HCT116 (cell line): ENCODE results near the gene GBF1. TPM values are rescaled to one million over a fixed set of nuclear protein-coding genes. Genes with fewer than 3 reads are reported as not detected.

ENCODE experiments used
- ATAC-seq: fragments of 200-7000 bp; cut with Tn5 transposase; 2 replicates; pipeline ENCODE4 v1.9.1; 2020; ENCODE audit warnings: mild to moderate bottlenecking, moderate library complexity
- BruUV-seq: library from RNA; stranded (reverse); fragments of 400-500 nt; replicated peaks from 2 replicates; lab custom pipeline; 2021; lab: Mats Ljungman, UMichigan
- CTCF ChIA-PET: fragments of 300-600 bp; sonication (Branson Sonifier 250); formaldehyde crosslinking; loops from one replicate; lab custom pipeline; 2021; ENCODE audit warnings: antibody characterized with exemption; lab: Charles Lee
- POLR2A ChIA-PET: fragments of 300-600, 350-600 bp; sonication (Branson Sonifier 250); formaldehyde crosslinking; loops from one replicate; lab custom pipeline; 2021; ENCODE audit warnings: antibody characterized with exemption; lab: Charles Lee
- RAD21 ChIA-PET, 2 experiments: fragments of 300-600 bp; sonication (Branson Sonifier 250); formaldehyde crosslinking; loops; one replicate each; lab custom pipeline; 2023; ENCODE audit warnings: low total read pairs in 2 of 2; ENCODE audit not compliant: uncharacterized antibody in 2 of 2, unreplicated experiment in 2 of 2, low non-redundant PET in 1 of 2; lab: Charles Lee
- DNase-seq: peaks from one replicate; pipeline ENCODE4 v3.0.0-alpha.2; 2010; ENCODE audit warnings: low read depth, low spot score
- H2AFZ ChIP-seq: fragments of 200-600 bp; shearing (Covaris generic), sonication (generic); 2 replicates; pipeline ENCODE4 v1.6.1; 2017; ENCODE audit warnings: low read depth, mixed run types, mixed read lengths, antibody characterized with exemption, low read length; ENCODE audit not compliant: poor library complexity, severe bottlenecking
- H3K27ac ChIP-seq: 2 replicates; pipeline ENCODE4 v1.5.1; 2012; ENCODE audit warnings: low read depth, low read length
- H3K27me3 ChIP-seq: fragments of 200-600 bp; sonication (generic); 2 replicates; pipeline ENCODE4 v1.6.1; 2016; ENCODE audit warnings: mixed run types, low read length, mixed read lengths; ENCODE audit not compliant: insufficient read depth
- H3K36me3 ChIP-seq, 2 experiments: fragments of 200-500 bp in 1 of 2; fragments of 200-600 bp in 1 of 2; sonication (Bioruptor generic) in 1 of 2; sonication (generic) in 1 of 2; 2 replicates each; pipeline versions ENCODE4 v1.5.1 to v1.6.1; 2014 to 2016; ENCODE audit warnings: low read length in 2 of 2, inconsistent platforms in 1 of 2, mixed read lengths in 1 of 2, mixed run types in 1 of 2; ENCODE audit not compliant: insufficient read depth in 2 of 2, control insufficient read depth in 1 of 2
- H3K4me1 ChIP-seq, 2 experiments: fragments of 200-600 bp in 1 of 2; sonication (generic) in 1 of 2; 2 replicates each; pipeline versions ENCODE4 v1.5.1 to v1.6.1; 2012 to 2017; ENCODE audit warnings: low read length in 2 of 2, inconsistent platforms in 1 of 2, mild to moderate bottlenecking in 1 of 2, mixed read lengths in 1 of 2, mixed run types in 1 of 2, moderate library complexity in 1 of 2; ENCODE audit not compliant: insufficient read depth in 2 of 2, control insufficient read depth in 1 of 2
- H3K4me2 ChIP-seq: fragments of 200-600 bp; sonication (generic); 2 replicates; pipeline ENCODE4 v1.6.1; 2017; ENCODE audit warnings: mixed run types, low read length, mixed read lengths
- H3K4me3 ChIP-seq, 2 experiments: fragments of 200-600 bp in 1 of 2; sonication (generic) in 1 of 2; replicated peaks in 1 of 2; 2 replicates each; pipeline ENCODE4 v1.5.1; 2011 to 2016; ENCODE audit warnings: low read length in 2 of 2, control low read depth in 1 of 2, low read depth in 1 of 2, mild to moderate bottlenecking in 1 of 2, mixed read lengths in 1 of 2, mixed run types in 1 of 2
- H3K79me2 ChIP-seq: fragments of 200-600 bp; sonication (generic); 2 replicates; pipeline ENCODE4 v1.6.1; 2017; ENCODE audit warnings: mild to moderate bottlenecking, mixed run types, low read length, moderate library complexity, mixed read lengths; ENCODE audit not compliant: insufficient read depth
- H3K9ac ChIP-seq: fragments of 200-600 bp; sonication (generic); 2 replicates; pipeline ENCODE4 v1.6.1; 2016; ENCODE audit warnings: low read length, mixed read lengths
- H3K9me2 ChIP-seq: fragments of 200-600 bp; sonication (generic), shearing (Covaris generic); 2 replicates; pipeline ENCODE4 v1.6.1; 2017; ENCODE audit warnings: mixed run types, mild to moderate bottlenecking, moderate library complexity; ENCODE audit not compliant: insufficient read depth
- H3K9me3 ChIP-seq, 2 experiments: fragments of 200-500 bp in 1 of 2; fragments of 200-600 bp in 1 of 2; sonication (Bioruptor generic) in 1 of 2; sonication (generic) in 1 of 2; 2 replicates each; pipeline ENCODE4 v1.6.1; 2014 to 2017; ENCODE audit warnings: low read length in 2 of 2, mixed read lengths in 2 of 2, inconsistent platforms in 1 of 2, low read depth in 1 of 2, mild to moderate bottlenecking in 1 of 2, mixed run types in 1 of 2, moderate library complexity in 1 of 2; ENCODE audit not compliant: control insufficient read depth in 1 of 2, insufficient read depth in 1 of 2
- H4K20me1 ChIP-seq: fragments of 200-600 bp; sonication (generic), shearing (Covaris generic); 2 replicates; pipeline ENCODE4 v1.6.1; 2017; ENCODE audit warnings: mixed run types, mild to moderate bottlenecking, moderate library complexity; ENCODE audit not compliant: insufficient read depth
- ATF3 ChIP-seq: IDR thresholded peaks from 2 replicates; pipeline ENCODE4 v1.6.1; 2012
- CBX3 ChIP-seq: IDR thresholded peaks from 2 replicates; pipeline ENCODE4 v1.6.1; 2012; ENCODE audit warnings: low read depth
- CEBPB ChIP-seq: IDR thresholded peaks from 2 replicates; pipeline ENCODE4 v1.6.1; 2012; ENCODE audit warnings: low read depth
- CTCF ChIP-seq, 3 experiments: fragments of 200-600 bp in 1 of 3; sonication (generic) in 1 of 3; IDR thresholded peaks in 2 of 3; conservative IDR thresholded peaks in 1 of 3; 2 replicates each; pipeline ENCODE4 v1.5.1; 2012 to 2017; ENCODE audit warnings: low read depth in 2 of 3, low read length in 2 of 3, antibody characterized with exemption in 1 of 3, borderline replicate concordance in 1 of 3, control low read depth in 1 of 3, mild to moderate bottlenecking in 1 of 3, mixed read lengths in 1 of 3, mixed run types in 1 of 3, moderate library complexity in 1 of 3; ENCODE audit not compliant: insufficient read depth in 1 of 3
- EGR1 ChIP-seq: IDR thresholded peaks from 2 replicates; pipeline ENCODE4 v1.6.1; 2012; ENCODE audit warnings: low read depth
- ELF1 ChIP-seq: IDR thresholded peaks from 2 replicates; pipeline ENCODE4 v1.6.1; 2012; ENCODE audit warnings: low read depth, borderline replicate concordance
- EZH2 ChIP-seq: fragments of 200-600 bp; sonication (generic); IDR thresholded peaks from 2 replicates; pipeline ENCODE4 v1.6.1; 2017; ENCODE audit warnings: antibody characterized with exemption, mixed run types
- EZH2phosphoT487 ChIP-seq: fragments of 200-600 bp; IDR thresholded peaks from 2 replicates; pipeline ENCODE4 v1.6.1; 2018; ENCODE audit warnings: antibody characterized with exemption, borderline replicate concordance
- FOSL1 ChIP-seq: IDR thresholded peaks from 2 replicates; pipeline ENCODE4 v1.6.1; 2012; ENCODE audit warnings: low read depth
- JUND ChIP-seq: IDR thresholded peaks from 2 replicates; pipeline ENCODE4 v1.6.1; 2012
- POLR2A ChIP-seq: IDR thresholded peaks from 2 replicates; pipeline ENCODE4 v1.7.0; 2011; ENCODE audit warnings: borderline replicate concordance; ENCODE audit not compliant: insufficient read depth, insufficient read length; ENCODE audit errors: extremely low read depth
- POLR2AphosphoS5 ChIP-seq: IDR thresholded peaks from 2 replicates; pipeline ENCODE4 v1.6.1; 2011; ENCODE audit warnings: mild to moderate bottlenecking, low read depth, low read length, moderate library complexity
- RAD21 ChIP-seq: IDR thresholded peaks from 2 replicates; pipeline ENCODE4 v1.6.1; 2012; ENCODE audit warnings: low read depth, mild to moderate bottlenecking
- REST ChIP-seq: IDR thresholded peaks from 2 replicates; pipeline ENCODE4 v1.6.1; 2012; ENCODE audit warnings: low read depth
- SRF ChIP-seq: IDR thresholded peaks from 2 replicates; pipeline ENCODE4 v1.6.1; 2012; ENCODE audit warnings: low read depth
- TCF7L2 ChIP-seq: IDR thresholded peaks from 2 replicates; pipeline ENCODE4 v1.7.0; 2011; ENCODE audit warnings: borderline replicate concordance, inconsistent platforms; ENCODE audit not compliant: insufficient read depth, insufficient read length; ENCODE audit errors: extremely low read depth
- YY1 ChIP-seq: IDR thresholded peaks from 2 replicates; pipeline ENCODE4 v1.6.1; 2011; ENCODE audit warnings: low read length, low read depth, moderate library complexity, mild to moderate bottlenecking; ENCODE audit not compliant: insufficient replicate concordance; ENCODE audit errors: extremely low read depth
- ZBTB33 ChIP-seq: IDR thresholded peaks from 2 replicates; pipeline ENCODE4 v1.6.1; 2011; ENCODE audit warnings: mild to moderate bottlenecking, low read length, moderate library complexity; ENCODE audit not compliant: insufficient replicate concordance; ENCODE audit errors: extremely low read depth
- ZFX ChIP-seq: fragments of 450-650 bp; IDR thresholded peaks from 2 replicates; pipeline ENCODE4 v1.6.1; 2017
- ZNF274 ChIP-seq: fragments of 200-500 bp; sonication (Bioruptor generic); IDR thresholded peaks from 2 replicates; pipeline ENCODE4 v1.6.1; 2014; ENCODE audit warnings: mild to moderate bottlenecking, low read depth, low read length, inconsistent platforms
- intact Hi-C: fragments of 100-400 bp; cut with micrococcal nuclease; formaldehyde crosslinking; loops from 2 replicates; pipeline ENCODE4 v1.10.0; 2022
- total RNA-seq: library from RNA; stranded (reverse); gene quantifications from one replicate; pipeline ENCODE4 v1.2.1, GENCODE V29; 2021; ENCODE audit not compliant: unreplicated experiment

GBF1 gene
- total RNA-seq, 1 experiment from 2014 or later, result 58.9 TPM

- Histone ChIP-seq H3K79me2 (peaks cover 13% of the 10 kb centered on the region; the same call in 1 of the 2 replicates), H3K36me3 (0 out of 4 replicates have a peak, but pooled peaks cover 1 to 5% of the 10 kb centered on the region in 2 experiments), H3K27ac (no peak overlapping the region), H3K4me3 (no peak overlapping the region), H3K27me3 (no peaks in the 10 kb centered on the region), H4K20me1 (no peaks in the 10 kb centered on the region), H3K9me2 (no peaks in the 10 kb centered on the region), H3K9ac (no peak overlapping the region), H3K9me3 (no peaks in the 10 kb centered on the region), H3K4me2 (no peak overlapping the region), H3K4me1 (peaks cover 13 to 47% of the 10 kb centered on the region in 2 experiments), H2AFZ (no peak overlapping the region)
- DNase-seq (no peak), ATAC-seq (no peak)
- RAD21 ChIA-PET, result no interaction called here
- intact Hi-C loops, result no loop called here
- POLR2A ChIA-PET, result no interaction called here
- no peak for TF ChIP-seq ELF1
- TF ChIP-seq EZH2, result no peak
- no peak for TF ChIP-seq YY1
- no peak for TF ChIP-seq ZNF274
- TF ChIP-seq FOSL1, result no peak
- no peak for TF ChIP-seq CTCF (IDR thresholded peaks at IDR 0.05 in 2 of 3, conservative IDR thresholded peaks at IDR 0.05 in 1 of 3; ENCODE audit: borderline replicate concordance in 1 of 3, insufficient read depth in 1 of 3, low read depth in 2 of 3, low read length in 2 of 3)
- TF ChIP-seq SRF, result no peak
- TF ChIP-seq ATF3, result no peak
- TF ChIP-seq RAD21, result no peak
- TF ChIP-seq ZBTB33, result no peak
- TF ChIP-seq EZH2phosphoT487, result no peak
- TF ChIP-seq POLR2AphosphoS5, result no peak
- TF ChIP-seq EGR1, result no peak
- no peak for TF ChIP-seq CEBPB
- TF ChIP-seq CBX3, result no peak
- TF ChIP-seq TCF7L2, result no peak
- no peak for TF ChIP-seq JUND
- no peak for TF ChIP-seq ZFX
- no peak for TF ChIP-seq REST
- no peak for TF ChIP-seq POLR2A
- BruUV-seq, result no TSS peak
- CTCF ChIA-PET, result interaction anchor here (0.7 to 4.1 kb wide), 3 partner anchors 12 to 191 kb away, joined by 3 to 33 read pairs (median 8); no protein-coding TSS in a partner anchor
Observed at GRCh38 chr10:102392306-102392705, 147.0 kb downstream of the GBF1 start.
